Urothelium cell line (cell line): ENCODE data around the gene SOCS2.
"Not testable (repeated sequence)": the region's sequence is repeated elsewhere in the genome, so short reads cannot be mapped to it uniquely, and the experiment has no call there.

Source experiments
- DNase-seq: peaks from one replicate; pipeline ENCODE4 v3.0.0; 2011; ENCODE audit warnings: low spot score, mixed read lengths
- FAIRE-seq: peaks from 2 replicates; lab custom pipeline; 2011; peaks lifted over from hg19 to GRCh38; lab: Jason Lieb, UNC

Gene SOCS2

DNA sequence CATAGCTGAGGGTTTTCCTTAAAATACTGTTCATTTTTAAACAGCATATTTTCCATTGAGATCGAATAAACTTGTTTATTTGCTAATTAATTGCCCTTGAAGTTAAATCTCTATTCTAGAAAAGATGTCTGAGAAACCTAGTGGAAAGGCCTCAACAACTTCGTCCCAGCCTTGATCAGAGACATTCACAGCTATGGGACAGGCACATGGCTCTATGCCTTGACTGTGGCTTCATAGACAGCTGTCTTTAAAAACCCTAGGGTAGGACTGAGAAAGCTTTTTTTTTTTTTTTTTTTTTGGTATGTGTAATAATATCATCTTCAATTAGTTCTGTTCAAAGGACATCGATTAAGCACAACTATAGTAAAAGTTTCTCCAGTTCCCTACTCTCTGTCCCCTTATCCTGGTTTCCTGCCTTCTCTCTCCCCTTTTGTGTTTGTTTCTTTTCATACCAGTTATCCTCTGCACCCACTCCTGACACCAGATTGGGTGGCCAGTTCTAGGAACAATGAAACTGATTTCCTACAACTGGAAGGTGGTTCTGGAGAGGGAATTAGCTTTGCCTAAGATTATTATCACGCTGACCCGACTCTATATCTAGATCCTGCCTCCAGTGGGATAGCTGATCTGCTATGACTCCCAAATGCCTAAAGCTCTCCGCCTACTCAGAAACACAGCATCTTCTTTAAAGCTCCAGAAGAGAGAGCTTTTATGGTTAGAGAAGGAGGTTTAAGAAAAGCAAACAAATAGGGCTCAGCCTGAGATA, 20.3 kb downstream of the SOCS2 start:
- no peak for FAIRE-seq
- no peak for DNase-seq

DNA sequence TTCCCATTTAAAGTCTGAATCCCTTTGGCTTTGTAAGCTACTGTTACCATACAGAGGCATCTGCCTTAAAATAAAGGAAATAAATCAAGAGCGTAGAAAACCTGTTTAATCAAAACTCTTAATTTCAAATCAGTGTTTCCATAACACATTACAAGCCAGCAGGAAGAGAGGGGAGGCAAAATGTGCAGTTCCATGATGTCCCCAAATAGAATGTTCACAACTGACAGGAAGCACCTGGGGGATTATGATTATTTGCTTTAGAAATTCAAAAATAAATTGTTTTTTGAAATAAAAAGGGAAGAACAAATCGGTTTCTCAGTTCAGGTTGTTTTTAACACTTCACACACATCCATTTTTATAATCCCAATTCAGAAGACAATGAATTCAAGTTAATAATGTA, 21.4 kb downstream of the SOCS2 start:
- FAIRE-seq (no peak), DNase-seq (no peak)

DNA sequence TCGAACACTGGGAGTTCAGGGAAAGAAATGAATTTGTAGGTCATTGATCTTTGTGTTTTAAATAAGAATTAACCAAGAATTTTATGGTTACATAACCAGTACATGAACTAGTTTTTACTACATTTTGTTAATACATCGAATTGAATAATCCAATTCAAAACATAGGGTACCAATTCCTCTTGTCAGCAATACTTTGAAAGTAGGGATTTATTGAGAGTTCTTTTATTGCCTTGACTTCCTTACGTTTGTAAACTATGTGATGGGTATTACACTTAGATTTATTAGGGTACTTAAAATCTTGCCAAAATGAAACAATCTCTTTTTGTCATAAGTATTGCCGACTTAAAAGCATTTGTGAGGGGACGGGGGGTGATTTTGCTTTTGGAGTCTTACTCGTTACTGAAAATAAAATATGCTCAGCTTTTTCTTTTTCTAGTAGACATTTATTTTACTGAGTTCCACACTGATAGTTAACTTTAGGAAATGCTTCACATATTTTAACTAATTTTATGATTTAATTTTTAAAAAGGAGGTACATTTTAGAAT, 22.4 kb downstream of the SOCS2 start:
- DNase-seq (no peak), FAIRE-seq (no peak)

DNA sequence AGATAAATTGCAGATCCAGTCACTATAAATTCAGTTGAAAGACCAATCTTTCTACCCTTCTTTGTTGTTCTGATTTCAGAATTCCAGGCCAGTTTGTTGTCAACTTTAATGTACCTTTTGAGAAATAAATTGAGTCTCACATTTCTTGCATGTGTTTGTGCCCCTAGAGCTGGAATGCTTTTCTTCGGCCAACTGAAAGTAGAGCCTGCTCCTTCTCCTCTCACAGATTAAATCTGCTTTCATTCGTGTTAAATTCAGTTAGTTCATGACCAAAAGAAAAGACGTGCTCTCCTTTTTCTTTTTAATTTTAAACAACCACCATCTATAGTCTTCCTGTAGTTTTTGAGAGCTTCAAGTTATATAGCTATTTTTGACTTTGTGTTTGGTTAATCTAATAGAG, 22.9 kb downstream of the SOCS2 start:
- no peak for FAIRE-seq
- DNase-seq: no peak

DNA sequence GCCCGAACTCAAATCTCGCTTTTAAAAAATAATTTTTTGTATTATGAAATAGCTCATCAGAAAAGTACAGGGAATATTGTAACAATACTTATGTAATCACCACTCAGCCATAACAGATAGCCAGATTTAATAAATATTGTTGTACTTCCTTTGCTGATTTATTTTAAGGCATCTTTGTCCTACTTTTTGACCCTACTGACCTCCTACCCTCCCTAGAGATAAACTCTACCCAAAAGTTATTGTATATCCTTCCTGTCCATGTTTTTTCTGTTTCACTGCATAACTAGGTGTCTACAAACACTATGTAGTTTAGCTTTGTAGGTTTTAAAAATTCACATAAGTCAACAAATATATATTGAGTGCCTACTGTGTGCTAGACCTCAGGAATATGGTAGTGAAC, 25.1 kb downstream of the SOCS2 start:
- FAIRE-seq: no peak
- DNase-seq: no peak

DNA sequence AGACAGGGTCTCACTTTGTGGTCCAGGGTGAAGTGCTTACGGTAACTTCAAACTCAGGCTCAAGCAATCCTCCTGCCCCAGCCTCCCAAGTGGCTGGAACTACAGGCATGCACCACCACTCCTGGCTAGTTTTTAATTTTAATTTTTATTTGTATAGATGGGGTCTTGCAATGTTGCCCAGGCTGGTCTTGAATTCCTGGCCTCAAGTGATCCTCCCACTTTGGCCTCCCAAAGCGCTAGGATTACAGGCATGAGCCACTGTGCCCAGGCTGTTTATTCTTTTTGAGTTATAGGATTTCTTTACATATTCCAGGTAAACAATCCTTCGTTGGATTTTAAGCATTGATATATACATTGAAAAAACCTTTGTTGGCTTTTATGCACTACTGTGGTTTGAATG, 26.7 kb downstream of the SOCS2 start:
- FAIRE-seq (no peak), DNase-seq (no peak)

DNA sequence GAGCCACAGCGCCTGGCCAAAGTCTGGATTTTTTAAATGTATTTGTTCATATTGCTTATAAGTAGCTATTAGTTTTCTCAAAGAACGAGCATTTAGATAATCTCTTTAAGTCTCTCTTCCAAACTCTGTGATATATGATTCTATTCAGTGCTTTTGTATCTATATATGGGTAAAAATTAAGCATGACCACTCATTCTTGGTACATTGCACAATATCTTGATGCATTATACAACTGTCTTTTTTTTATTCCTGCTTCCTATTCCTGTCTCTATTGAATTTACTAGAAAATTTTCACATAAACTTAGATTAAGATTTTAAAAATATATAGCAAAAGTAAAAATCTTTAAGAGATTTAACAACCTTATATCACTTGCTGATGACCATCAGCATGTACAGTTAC, 29.1 kb downstream of the SOCS2 start:
- DNase-seq: no peak
- no peak for FAIRE-seq

DNA sequence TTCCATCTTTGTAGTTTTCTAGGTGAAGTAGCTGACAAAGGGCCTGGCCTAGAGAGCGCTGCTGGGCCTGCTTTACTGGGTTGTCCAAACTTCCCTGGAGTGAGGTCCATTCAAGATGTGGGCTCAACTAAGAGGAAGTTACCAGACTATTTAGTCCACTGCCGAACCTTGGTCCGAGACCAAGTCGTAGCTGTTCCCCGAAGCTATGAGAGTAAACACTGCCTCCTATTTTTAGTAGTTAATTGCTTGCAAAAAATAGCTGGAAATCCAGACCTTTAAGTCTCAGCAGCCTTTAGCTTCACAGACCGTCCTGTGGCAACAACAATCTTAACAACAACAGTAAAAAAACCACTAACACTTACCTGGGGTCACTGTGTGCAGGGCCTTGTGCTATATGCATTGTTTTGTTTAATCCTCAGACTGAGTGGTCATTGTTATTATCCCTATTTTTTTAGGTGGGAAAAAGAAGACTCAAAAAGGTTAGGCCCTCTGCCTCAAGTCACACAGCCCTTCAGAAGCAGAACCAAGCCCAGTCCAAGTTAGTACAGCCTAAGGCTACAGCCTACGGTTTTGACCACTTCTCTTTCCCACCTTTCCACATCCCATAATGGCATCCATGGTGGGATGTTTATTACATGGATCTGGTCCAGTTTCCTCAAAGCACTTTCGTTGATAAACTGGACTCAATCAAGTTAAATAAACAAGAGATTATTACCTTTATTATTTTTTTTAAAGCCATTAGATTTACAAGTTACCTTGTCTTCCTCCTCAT, 30.6 kb downstream of the SOCS2 start:
- FAIRE-seq (no peak), DNase-seq (no peak)

DNA sequence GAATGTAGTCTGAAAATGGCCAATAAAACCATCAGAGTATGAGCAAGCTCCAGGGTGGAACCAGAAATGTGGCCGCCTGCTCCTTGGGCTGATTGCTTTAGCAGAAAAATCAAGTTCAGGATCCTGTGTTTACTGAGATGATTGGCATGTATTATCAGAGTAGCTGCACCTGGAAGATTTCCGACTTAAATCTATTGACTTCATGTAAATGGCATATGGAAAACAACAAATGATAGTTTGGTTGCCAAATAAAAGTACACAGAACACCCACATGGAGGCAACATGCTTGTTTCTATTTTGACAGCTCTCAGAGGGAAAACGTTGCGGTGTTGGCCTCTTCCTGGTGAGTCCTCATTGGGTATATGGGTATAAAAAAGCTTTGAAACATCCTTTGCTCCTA, 31.3 kb downstream of the SOCS2 start:
- no peak for FAIRE-seq
- DNase-seq: no peak

DNA sequence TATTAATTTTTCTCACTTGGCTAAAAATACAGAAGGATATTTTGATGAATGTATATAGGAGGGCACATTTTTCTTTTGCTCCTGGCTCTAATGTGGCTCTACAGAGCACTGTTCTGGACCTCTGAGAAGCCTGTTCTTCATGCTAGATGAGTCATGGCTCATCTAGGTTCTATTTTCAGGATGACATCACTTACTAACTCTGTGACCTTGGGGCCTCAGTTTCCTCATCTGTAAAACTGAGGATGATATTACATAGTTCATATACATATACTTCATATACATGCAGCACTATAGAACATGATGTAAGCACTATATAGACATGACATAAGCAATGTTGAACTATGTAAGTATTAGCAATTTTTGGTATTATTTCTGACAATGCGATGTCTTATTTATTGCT, 35.8 kb downstream of the SOCS2 start:
- no peak for FAIRE-seq
- DNase-seq: no peak

DNA sequence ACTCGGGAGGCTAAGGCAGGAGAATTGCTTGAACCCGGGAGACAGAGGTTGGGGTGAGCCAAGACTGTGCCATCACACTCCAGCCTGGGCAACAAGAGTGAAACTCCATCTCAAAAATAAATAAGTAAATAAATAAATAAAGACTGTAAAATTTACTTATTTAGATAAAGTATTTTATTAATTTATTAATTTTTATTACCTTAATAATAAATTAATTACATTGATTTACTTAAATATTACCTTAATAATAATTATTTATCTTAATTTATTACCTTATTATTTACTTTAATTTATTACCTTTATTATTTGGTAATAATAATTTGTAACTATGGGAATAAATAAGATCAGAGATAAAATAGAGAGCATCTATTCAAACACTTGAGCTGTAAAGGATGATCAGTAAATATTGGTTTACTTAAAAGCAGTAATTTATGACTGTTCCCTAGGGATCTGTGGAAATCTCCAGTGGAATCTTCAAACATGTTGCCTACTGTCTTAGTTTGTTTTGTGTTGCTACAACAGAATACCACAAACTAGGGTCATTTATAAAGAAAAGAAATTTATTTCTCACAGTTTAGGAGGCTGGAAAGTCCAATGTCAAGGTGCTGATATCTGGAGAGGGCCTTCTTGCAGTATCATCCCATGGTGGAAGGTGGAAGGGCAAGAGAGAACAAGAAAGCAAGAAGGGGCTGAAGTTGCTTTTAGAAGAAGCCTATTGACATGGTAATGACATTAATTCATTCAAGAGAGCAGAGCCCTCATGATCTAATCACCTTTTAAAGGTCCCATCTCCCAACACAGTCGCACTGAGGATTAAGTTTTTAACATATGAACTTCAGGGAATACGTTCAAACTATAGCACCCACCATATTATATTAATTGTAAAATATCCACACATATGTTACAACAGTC, 37.1 kb downstream of the SOCS2 start:
- no peak for FAIRE-seq
- no peak for DNase-seq

DNA sequence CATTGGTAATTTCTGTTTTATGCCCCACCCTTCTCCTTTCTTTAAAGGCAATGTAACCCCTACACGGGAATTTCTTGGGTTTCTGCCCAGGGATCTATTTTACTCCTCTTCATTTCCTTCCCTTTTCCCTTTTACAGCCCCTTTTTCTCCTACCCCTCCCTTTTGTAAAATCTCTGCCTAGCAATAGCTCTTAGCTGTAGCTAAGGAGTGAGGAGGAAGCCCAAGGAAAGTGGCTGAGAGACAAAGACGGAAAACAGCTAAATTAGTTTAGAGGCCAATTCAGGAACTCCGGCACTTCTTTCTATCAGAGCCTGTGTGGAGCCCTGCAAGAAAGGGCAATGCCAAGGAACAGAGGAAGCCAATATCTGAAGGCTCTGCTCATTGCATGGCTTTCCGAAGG, 40.3 kb downstream of the SOCS2 start:
- no peak for FAIRE-seq
- DNase-seq: no peak

DNA sequence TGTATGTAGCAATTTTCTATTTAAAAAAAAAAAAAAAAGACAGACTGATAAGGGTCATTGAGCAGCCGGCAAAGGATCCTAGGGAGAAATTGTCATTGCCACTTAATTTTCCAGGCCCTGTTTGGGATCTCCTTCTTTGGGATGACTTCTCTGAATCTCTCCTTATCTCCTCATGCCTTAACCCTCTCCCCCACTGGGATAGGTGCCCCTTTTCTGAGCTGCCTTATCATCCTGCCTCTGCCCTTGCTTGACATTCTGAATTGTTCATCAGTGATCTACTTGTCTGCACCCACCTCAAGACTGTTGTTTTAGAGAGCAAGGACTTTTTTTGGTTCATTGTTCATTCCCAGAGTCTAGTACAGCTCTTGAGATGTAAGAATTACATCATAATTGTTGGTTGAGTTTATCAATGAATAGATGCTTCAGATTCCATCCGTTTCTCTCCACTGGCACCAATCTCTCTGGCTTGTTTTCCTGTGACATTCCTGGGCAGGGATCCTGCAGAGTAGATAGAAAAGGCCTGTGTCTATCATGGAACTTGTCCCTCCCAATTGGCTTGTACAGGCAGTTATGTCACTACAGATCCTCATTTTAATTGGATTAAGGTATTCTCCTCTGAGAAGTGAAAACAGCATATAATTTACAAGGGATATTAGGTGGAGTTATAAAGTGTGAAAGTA, 42.6 kb downstream of the SOCS2 start:
- FAIRE-seq (no peak), DNase-seq (no peak)

DNA sequence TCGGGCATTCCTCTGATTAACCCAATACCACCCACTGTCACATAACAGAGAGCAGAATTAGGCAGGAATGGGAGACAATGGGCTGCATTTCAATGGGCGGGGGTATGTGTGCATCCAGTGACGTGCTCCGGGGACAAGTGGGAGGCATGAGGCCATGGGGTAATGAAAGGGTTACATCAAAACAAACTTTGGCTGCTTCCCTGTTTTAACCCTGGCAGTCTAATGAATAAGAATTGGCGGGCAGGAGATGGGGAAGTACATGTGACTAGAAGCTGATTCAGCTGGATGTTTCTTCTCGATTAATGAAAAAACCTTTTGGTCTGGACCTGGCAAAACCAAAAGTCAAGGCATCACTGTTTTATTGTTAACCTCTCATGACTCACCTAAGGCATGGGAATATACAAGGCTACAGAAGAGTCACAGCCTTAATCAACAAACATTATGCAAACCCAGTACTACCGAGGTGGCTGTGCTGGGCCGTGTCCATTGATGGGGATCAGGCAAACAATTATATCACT, 44.2 kb downstream of the SOCS2 start:
- DNase-seq (peak; percentile 36), FAIRE-seq (no peak)

DNA sequence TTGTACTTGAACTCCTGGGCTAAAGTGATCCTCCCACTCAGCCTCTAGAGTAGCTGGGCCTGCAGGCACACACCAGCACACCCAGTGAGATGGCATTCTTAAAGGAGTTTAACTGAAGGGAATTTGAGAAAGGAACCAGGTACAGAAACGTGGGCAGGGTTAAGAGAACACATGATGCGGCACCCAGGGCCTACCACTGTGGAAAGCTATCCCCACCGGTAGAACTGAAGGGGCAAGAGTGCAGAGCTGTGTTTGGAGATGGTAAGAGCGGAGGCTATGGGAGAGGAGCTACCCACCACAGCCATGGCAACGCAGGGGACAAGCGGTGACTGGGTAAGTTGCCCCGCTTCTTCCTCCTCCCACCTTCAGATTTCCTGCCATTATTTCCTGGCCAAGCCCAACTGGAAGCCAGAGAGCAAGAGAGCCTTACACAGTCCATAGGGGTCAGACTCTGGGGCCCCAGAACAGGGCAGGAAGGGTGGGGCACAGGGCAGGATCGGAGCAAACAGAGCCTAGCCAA, 46.5 kb downstream of the SOCS2 start:
- FAIRE-seq: no peak

DNA sequence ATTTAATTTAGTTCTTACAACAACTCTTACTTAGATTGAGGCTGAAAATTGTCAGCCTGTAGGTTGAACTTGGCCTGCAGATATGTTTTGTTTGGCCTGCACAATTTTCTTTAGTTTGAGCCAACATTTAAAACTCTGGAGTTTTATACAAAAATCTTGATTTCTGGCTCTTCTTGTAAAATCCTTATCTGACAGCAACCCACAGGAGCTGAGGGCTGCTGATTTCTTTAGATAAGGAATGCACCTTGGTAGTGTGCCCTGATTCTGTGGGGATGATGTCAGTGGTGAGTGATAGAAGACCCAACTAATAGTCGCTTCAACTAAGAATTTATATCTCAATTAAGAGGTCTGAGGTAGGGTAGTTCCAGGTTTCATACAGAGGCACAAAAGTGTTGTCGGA, 49.5 kb downstream of the SOCS2 start:
- FAIRE-seq (no peak), DNase-seq (no peak)

More for the DNA sequence above, 46.5 kb downstream of the SOCS2 start:
- no peak for DNase-seq

DNA sequence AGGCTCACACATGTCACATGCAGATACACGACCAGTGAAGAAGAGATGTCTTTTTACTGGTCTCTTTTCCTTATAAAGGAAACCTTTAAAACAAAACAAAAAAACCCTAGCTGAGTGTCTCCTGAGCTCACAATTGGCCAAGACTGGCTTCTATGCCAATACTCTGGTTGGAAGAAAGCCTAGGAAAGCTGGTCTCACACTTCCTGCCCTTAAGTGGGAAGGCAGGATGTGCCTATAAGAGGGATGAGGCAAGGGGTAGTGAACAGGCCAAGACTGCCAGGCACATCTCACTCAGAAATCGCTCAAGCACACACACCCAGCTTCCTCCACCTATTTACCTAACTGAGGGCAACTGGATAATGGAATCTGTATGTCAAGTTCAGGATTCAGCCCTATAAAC, 50.0 kb downstream of the SOCS2 start:
- DNase-seq (no peak), FAIRE-seq (no peak)

DNA sequence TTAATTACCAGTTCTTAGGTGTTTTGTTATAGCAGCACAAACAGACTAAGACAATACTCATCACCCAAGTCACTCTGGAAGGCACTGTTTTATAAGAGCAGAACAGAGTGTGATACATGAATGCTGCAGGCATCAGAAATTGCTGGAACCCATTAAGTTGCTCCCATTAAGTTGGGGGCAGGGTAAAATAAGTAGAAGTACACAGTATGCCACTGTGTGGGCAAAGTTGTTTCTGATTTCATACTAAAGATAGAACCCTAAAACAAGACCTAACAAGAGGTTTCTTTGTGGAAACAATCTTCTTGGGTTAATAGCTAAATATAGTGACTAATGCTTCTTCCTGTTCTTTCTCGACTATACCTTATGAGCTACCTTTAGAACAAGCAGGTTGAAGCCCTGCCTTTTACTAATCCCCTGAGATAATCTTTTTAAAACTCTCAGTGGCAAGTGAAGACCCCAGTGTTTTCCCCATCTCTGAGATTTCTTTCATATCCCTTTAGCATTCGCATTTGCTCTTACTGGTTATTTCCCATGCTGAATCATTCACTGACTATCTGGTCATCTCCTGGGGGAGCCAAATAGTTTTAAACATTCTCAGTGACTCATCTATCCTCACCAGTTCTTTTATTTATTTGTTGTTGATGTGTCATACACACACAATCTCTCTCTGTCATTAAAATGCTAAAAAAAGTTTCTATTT, 52.3 kb downstream of the SOCS2 start:
- FAIRE-seq (no peak), DNase-seq (peak; percentile 69)

DNA sequence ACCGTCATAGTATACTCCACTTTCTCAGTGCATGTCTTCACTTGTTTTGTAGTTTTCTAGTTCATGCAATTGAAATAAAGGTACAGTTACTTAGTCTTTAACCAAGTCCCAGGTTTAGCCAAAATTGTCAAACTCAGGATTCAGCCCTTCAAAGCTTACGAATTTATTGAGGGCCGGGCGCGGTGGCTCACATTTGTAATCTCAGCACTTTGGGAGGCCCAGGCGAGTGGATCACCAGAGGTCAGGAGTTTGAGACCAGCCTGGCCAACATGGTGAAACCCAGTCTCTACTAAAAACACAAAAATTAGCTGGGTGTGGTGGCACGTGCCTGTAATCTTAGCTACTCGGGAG, 52.8 kb downstream of the SOCS2 start:
- DNase-seq, FAIRE-seq: not testable (repeated sequence)

DNA sequence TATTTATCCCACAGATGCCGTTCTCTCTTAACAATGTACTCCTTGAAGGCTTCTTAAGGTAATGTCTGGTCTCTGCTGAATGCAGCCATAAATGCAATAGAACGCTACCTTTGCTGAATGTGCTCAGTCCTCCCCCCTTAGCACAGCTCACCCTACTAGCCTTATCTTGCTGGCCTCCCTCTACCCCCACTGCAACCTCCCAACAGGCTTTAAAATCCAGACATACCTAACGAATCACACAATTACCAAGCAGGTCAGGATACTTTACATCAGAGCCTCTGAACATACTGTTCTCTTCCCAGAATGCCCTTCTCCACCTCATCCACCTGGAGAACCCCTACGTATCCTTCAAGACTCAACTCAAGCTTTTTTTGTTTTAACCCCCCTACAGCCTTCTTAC, 53.7 kb downstream of the SOCS2 start:
- DNase-seq: no peak

More for the DNA sequence above, 53.7 kb downstream of the SOCS2 start:
- FAIRE-seq: no peak
